T-helper 9 cell (primary cell): ENCODE data around the gene SLC1A7.

ENCODE experiments used
- DNase-seq: peaks from one replicate; pipeline ENCODE4 v3.0.0-alpha.2; 2020

The SLC1A7 gene

DNA sequence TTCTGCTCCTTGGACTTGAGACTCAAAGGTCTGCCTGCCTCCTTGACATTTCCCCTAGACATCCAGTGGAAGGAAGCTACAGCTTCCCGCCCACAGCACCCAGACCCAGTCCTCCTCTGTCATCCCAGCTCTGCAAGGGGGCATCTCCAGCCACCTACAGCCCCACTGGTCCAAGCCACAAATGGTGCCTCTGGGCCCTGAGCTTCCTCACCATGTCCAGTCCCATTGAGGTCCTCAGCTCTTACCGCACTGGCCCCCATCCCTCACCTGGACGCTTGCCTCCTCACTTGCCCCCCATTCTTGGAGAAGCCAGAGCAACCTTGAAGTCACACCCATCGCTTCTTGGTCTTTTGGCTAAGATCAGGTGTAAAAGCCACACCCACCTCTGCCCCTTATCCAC, 67.2 kb downstream of the SLC1A7 start:
- no peak for DNase-seq

DNA sequence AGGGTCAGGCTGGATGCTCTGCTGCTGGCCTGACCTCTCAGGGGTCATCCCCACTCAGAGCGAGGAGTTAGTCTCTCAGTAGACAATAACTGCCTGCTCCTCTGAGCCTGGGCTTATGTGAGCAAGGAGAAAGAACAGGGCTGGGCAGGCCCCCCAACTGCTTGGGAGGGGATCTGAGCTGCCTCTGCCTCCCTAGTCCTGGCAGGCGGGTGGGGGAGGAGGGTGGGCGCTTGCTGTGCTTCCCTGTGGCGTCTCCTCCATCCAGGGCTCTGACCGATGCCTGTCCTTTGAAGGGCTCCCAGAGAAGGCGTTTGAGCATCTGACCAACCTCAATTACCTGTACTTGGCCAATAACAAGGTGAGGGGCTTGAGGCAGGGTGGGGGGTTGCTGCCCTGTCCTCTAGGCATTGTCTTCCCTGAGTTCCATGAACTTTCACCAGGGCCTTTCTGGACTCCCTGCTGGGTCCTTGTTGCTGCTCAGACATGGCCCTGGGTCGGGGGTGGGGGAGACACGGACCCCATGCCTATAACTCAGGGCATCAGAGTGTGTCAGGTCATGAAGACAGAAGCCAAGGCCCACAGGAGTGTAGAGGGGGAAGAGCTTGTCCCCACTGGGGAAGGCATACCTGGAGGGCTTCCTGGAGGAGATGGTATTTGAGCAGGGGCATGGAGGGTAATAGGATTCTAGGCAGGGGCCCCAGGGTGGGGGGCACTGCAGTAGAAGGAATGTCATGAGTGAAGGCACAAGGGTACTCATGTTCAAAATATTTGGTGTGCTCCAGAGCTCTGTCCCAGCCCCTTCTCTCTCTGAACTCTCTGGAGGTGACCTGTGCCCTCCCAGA, 67.9 kb downstream of the SLC1A7 start:
- no peak for DNase-seq

DNA sequence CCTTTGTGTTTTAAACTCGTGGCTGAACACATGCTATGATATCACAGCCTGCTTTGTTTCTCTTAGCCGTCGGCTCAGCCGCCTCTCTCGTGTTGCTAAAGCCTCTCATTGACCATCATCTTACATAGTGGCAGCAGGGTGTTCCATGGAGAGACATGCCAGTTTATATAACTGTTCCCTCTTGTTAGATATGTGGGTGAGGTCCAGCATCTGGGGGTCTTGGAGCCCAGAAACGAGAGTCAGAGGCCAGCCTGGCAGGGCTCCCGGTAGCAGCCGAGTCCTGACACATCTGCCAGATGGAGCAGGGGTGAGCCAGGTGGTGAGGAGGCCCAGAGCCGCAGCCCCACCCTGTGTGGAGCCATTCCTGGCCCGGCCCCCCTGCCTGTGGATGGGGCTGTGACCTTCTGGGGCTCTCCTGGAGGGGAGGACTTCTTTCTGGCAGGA, 68.5 kb downstream of the SLC1A7 start:
- DNase-seq: no peak

DNA sequence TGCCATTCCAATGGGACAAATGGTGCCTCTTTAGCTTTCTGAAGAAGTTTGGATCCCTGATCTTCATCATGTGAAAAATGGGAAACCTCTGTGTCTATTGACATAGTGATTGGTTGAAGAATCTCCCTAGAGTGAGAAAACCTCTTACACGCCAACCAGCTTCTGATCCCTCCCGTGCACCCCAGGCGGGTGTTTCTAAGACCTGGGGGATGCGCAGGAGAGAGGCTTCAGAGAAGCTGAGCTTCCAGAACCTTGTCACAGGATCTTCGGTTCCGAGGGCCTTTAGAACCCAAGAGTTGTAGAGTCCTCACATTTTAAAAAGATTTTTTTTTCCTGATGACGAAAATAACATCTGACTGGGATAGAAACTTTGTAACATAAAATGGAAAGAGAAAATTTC, 69.2 kb downstream of the SLC1A7 start:
- DNase-seq: no peak

DNA sequence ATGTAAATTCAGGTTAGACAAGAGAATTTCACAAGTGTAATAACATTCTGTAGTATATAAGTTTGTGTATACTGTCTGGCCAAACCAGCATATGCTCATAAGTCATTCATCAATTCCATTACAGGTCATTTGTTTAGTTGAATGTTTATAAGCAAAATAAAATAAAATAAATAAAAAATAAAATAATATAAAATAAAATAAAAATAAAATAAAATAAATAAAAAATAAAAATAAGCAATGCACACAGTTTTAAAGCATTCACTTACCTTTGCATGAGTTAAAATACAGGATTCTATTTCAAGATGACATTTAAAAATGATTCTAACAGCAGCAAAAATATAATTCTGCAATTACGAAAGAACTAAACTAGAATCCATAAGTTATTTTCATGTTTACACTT, 70.5 kb downstream of the SLC1A7 start:
- no peak for DNase-seq

DNA sequence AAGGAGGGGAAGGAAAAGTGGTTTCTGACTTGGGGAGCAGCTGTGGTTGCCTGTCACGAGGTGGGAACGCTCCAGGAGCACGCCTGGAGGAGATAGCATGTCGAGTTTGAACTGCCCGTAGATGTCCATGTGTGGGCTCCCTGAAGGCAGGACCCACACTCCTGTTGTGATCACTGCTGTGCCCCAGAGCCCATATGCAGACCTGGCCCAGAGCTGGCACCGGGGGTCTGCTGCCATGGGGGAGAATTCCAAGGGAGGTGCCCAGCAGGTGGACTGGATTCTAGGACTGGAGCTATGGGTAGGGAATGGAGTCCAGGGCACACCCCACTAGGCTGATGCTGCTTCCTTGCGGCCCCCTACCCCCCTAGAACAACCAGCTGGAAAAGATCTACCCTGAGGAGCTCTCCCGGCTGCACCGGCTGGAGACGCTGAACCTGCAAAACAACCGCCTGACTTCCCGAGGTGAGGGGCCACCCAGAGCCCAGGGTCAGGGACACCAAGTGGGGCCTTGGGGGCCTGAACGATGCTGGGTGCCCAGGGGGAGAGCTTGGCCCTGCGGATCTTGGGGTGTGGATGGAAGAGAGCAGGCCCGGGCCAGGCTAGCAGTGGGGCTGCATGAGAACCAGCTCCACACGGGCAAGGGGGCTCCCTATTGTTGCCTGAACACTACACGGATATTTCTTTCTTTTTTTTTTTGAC, 71.1 kb downstream of the SLC1A7 start:
- no peak for DNase-seq

DNA sequence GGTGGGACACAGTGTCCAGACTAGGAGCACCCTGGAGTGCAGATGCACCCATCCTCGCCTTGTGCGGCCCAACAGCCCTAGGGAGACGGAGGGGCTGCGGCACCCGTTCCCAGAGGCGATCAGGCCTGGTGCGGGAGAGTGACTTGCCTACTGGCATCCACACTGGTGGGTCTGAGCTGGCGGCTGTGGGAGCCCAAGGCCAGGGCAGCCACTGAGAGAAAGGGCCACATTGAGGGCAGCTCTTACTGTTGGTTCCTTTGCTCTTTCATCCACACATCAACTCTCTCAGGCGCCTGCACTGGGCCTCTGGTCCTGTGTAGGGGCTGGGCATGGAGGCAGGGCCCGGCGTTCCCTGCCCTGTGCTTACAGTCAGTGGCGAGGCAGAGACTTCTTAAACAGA, 71.8 kb downstream of the SLC1A7 start:
- DNase-seq: no peak

DNA sequence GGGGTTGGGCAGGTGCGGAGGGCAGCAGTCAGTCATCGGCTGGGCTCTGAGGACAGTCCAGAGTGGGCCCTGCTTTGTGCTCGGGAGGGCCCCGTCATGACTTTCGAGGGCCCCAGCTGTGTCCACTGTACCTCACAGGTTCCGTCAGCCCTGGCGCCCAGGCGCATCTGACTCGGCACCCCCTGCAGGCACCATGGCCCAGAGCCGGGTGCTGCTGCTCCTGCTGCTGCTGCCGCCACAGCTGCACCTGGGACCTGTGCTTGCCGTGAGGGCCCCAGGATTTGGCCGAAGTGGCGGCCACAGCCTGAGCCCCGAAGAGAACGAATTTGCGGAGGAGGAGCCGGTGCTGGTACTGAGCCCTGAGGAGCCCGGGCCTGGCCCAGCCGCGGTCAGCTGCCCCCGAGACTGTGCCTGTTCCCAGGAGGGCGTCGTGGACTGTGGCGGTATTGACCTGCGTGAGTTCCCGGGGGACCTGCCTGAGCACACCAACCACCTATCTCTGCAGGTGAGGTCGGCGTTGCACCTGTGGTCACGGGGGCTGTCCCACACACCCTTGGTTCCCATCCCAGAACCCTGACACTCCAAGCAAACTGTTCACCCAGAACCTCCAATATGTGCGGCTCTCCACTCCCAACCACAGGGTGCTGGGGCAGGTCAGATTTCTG, 72.6 kb downstream of the SLC1A7 start:
- no peak for DNase-seq

DNA sequence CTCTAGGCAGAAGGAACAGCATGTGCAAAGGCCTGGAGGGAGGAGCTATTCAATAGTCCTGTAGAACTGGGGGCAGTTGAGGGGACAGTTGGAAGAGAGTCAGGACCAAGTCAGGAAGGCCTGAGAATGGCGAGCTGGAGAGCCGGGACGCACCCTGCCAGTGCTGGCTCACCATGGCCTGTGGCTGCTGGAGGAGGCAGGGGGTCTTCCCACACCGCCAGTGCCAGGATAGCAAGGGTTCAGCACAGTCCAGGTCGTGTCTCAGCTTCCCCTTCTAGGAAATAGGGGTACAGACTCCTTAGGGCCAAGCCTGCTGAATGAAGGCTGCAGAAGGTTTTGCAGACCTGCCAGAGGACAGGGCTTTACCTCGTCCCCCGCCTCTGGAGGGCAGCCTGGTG, 73.2 kb downstream of the SLC1A7 start:
- DNase-seq: no peak

DNA sequence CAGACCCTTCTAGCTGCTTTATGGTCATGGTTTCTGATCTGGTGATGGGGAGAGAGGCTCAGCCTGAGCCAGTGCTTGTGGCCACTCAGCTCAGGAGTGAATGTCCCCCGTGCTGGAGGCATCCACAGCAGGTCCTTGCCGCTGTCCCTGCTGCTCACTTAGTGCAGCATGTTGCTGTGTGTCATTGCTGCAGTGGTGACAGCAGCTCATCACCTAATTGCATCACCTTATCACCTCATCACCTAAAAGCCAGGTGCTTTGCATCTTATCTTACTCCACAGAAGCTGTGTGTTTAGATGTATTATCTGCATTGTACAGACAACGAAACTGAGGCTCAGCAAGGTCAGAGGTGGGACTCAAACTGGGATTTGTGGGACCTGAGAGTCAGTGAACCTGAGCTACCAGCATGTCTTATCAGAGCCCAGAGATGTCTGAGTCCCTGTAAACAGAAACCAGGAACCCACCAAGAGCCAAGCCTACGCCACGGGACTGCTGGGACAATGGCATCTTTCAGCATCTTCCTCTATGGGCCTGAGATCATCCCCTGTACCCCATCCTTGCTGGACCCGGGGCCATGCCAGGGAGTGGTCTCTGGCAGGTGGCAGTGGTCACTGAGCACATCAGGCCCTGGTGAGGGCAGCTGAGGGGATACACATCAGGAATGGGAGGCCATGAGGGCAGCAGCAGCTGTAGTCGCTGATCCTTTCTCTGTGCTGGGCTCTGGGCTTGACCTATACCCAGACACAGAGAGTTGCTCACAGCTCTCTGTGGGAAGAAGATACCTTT, 73.9 kb downstream of the SLC1A7 start:
- no peak for DNase-seq

DNA sequence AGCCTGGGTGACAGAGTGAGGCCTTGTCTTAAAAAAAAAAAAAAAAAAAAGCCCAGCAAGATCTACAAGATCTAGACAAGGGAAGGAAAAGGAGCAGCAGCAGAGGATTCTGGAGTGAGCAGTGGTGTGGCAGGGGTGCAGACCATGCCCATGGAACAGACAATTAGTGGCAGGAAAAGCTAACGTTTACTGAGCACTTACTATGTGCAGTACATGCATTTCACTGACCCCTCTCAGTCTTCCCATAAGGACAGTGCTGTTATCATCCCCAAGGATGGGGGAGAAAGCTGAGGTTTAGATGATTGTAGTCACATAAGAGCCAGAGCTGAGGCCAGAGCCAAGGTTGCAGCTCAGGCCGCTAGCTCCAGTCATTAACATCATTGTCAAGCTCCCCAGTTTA, 74.6 kb downstream of the SLC1A7 start:
- no peak for DNase-seq

DNA sequence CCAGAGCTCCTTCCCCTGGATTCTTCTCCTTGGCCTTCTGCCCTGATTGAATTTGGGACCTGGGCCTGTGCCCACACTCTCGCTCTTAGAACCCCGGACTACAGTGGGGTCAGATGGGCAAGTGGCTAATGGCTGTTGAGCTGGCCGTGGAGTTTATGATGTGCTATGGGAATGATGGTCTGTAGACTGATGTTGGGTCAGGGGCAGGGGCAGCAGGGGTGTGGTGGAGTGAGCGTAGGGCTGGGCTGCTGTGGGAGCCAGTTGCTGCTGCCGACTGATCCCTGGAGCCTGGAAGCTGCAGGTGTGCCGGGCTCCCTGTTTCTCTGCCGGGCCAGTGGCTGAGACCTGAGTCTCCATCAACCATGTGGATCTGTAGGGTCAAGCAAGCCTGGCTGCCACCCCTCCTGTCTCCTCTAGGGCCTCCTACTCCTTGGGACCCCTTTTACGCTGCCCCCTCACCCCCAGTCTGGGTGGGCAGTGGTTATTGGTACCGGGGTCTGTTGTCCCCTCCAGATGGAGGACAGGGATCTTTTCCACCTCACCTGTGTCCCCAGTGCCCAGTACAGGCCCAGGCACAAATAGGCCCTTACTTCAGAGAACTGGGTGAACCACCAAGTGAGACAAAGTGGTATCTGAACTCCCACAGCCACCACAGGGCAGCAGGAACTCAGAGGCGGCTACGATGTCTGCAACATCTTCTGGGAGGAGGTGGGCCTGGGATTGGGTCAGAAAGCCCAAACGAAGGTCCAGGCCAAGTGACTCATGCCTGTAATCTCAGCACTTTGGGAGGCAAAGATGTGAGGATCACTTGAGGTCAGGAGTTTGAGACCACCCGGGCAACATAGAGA, 75.3 kb downstream of the SLC1A7 start:
- DNase-seq: no peak

DNA sequence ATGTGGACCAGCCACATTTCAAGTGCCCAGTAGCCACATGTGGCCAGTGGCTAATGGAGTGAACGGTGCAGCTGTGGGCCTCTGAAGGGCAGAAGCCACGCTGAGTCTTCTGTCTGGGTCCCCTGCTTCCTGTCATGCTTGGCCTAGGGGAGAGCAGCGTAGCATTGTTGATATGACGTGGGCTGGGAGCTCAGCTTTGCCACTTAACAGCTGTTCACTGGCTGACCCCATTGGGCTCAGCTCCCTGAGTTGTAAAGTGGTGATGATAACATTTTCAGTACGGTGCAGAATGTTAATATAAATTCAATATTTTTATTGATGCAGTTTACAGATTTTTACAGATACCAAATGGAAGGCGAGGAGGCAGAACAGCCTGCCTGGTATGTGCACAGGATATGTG, 76.0 kb downstream of the SLC1A7 start:
- DNase-seq: no peak

DNA sequence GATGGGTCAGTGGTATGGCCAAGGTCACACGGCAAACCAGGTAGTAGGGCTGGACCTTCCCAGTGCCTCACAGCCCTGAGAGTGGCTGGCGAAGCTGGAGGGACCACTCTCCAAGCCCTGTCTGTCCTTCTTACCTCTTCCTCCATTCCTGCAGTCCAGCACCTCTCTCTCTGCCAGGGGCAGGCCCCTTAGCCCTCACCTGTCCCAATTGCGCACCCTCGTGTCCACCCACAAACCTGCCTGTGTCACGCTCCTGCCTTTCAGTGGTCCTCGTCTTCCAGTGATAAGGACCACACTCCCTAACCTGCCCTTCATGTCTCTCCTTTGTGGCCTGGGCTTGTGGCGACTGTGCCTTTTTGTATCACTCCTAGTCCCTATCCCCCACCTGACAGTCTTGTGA, 77.0 kb downstream of the SLC1A7 start:
- no peak for DNase-seq

DNA sequence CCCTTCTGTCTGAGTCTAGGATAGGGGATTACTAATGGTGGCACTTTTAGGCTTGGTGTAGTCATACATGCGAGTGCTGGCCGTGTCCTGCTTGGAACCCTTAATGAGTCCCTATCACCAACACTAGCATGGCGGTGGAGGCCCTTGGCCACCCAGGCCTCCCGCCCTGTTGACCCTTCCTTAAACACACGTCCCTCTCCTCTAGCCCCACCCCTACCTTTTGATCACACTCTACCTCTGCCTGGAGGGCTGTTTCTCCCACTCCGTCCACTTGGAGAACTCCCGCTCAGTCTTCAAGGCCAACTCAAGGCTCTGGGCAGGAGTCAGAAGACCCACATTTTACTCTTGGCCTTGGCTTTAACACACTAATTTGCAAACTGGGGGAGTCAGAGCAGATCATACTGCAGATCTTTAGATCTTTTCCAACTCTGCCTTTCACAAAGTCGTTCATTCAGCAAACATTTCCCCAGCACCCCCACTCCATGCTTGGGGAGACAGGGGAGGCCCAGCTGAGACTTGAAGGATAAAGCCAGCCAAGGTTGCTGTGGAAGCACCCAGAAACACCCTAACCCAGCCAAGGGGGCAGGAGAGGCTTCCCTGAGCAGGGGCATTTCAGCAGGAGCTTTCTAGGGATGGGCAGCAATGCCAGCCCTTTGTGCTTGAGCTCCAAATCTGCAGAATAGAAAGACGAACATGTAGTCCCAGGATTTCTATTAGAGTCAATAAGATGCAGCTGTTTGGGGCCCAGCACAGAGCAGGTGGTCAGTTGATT, 78.5 kb downstream of the SLC1A7 start:
- no peak for DNase-seq

DNA sequence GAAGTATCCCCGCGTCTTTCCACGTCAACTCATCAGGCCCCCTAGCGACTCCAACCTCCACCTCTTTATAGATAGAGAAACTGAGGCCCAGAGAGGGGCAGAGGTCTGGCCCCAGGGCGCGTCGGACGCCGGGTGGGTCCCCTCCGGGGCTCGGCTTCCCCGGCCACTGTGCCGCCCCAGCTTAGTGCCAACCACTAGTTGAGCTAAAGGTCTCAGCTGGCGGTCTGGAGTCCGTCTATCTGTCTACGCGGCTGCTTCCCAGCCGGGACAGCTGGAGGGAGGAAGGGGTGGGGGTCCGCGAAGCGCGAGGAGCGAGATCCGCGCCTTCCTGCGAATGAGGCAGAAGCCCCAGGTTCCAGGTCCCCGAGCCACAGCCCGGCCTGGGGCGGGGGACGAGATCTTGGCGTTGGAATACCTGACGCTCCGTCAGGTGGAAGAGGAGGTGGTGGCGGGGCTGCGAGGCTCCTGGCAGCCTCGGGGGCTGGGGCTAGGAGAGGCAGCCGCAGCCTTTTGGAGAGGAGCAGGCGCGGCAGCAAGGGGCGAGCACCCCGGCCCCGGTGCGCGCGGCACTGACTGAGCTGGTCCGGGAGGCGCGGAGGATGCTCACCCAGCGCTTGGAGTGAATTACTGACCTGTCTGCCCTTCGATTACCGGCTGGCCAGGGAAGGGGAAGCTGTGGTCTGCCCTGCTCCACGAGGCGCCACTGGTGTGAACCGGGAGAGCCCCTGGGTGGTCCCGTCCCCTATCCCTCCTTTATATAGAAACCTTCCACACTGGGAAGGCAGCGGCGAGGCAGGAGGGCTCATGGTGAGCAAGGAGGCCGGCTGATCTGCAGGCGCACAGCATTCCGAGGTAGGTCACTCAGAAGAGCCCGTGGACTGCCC, 79.5 kb downstream of the SLC1A7 start:
- DNase-seq: no peak

DNA sequence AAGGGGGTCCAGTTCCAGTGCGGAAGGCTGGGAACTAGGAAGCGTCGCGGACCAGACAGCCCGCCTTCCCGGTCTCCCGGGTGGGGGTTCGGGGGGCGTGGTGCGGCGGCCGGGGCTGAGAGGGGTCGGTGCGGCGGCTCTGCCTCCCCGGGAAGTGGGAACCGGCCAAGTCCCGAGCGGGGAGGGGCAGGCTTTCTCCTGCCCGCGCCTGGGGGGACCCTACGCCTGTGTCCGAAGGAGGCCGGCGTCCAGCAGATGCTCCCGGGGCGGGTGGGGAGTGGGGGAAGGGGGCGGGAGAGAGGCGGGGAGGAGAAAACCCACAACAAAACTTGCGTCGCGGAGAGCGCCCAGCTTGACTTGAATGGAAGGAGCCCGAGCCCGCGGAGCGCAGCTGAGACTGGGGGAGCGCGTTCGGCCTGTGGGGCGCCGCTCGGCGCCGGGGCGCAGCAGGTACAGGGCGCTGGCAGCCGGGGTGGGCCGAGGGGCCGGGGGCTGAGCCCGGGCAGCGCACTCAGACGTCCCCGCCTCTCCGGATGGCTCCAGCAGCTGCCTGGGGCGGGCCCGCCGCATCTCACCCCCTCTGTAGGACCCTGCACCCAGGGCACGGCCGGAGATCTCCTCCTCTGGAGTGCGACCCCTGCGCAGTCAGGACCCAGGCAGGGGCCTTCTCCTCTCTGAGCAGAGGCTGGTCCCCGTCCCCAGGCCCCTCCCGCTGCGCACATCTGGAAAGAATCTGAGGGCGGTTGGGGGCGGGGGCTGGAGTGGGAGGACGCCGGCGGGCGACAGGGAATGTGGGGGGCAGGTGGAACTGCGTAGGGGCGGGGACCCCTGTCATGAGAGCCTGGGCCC, 80.4 kb downstream of the SLC1A7 start, which contains the start of gene PODN:
TSS of gene PODN (plus strand) at position 355 of the 849 bp plus-strand sequence. CDS start 7,643 bp downstream, outside the sequence.
- no peak for DNase-seq

DNA sequence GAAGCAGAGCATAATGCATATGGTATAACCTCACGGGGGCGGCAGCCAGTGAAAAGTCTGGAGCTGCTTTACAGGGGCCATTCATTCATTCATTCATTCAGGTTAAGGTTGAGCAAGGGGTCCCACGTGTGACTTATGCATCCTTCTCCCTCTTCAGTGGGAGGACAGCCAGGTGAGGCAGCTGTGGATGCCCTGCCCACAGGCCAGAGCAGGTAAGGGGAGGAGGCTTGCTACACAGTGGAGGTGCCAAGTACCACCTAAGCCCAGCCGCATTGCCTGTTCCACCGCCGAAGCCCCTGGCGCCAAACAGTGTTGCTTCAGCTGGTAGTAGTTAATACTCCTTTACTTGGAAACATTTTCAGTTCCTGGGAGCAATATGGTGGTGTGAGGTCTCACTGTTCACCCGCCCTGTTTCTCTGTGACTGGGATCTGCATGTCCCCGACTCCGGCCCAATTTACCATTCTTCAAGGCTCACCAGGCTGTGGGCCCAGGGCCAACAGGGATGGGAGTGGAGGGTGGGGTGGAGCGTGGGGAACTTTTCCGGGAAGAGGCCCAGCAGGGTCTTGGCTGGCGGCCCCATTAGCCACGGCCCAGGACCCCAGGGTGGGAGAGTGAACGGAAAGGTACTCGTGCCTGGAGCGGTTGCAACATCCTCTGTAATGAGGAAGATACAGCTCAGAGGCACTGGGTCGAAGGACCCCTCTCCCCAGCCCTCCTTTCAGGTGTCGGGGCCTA, 81.1 kb downstream of the SLC1A7 start:
- DNase-seq: no peak
